Measurements from ENCODE around the gene FAAP20. TPM values are rescaled to one million over a fixed set of nuclear protein-coding genes. Genes with fewer than 3 reads are reported as not detected.

Gene FAAP20
- total RNA-seq = 36.5 TPM

- ATAC-seq = peak; percentile 58
These were observed at the start of gene FAAP20 for GRCh38 chr1:2194319-2194897. FAAP20 (minus strand) TSS chr1:2194772; CDS start chr1:2194749, 23 bp downstream.

GRCh38 chr1:2242814-2243725, 48.5 kb upstream of the FAAP20 start:
- peak; percentile 52 for ATAC-seq

- ATAC-seq = no peak
These were observed 47.2 kb upstream of the FAAP20 start for GRCh38 chr1:2241820-2242219.

DNA sequence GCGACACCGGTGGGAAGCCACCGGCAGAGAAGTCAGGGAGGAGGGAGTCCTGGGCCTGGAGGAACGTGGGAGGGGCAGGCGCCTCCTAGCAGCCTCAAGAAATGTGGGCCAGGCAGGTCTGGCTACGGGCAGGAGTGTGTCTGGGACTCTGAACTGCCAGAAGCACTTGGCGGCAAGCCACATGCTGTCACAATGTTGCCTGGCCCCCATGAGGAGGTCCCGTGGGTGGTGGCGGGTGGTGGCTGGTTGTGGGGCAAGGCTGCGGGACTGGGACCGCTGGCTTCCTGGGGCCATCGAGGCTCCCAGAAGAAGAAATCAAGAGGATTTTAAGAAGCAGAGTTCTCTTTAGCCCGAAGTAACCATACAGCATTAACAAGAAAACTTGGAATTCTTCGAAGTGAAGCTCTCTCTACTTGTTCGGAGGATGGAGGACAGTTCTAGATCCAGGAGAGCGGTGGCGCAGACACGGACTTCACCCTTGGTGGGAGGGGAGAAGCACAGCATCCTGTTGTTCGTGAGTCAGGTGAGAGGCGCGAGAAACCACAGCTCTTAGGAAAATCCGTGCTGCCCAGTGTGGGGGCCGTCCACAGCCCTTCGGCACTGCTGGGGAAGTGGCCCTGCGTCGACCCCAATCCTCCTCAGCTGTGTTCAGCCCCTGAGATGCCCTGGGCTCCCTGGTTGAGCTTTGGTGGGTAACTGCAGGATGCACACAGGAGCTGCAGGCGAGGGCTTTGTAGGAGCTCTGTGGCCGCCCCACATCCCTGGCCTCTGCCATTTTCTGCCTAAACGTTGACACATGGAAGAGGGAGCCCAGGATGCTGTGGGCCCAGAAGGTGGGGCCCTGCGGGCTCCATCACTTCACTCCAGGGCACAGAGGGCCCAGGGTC, 45.9 kb upstream of the FAAP20 start:
- ATAC-seq = peak; percentile 38

DNA sequence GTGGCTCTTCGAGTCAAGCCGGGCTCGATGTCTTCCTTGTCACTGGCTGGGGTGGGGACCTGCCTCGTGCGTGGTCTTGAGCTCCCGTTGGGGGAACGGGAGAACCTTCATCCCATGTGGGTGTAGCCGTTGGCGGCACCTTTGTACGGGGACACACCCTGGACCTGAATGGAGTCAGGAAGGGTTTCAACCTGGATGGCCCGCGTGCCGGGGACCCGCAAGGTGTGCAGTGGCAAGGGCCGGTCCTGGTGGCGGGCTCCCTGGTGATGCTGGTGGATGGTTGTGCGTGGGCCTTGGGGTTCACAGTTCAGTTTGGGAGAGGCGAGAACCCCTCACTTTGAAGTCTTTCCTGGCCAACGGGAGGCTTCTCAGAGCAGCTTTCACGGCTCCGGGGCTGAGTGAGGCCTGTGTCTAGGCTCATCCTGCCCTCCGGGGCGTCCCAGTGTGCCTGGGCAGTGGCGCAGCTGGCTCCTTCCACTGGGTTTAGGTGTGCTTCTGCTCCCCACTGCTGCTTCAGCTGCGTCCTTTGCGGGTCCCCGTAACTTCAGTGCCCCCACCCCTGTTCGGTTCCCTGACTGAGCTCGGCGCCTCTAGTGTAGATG, 44.9 kb upstream of the FAAP20 start:
- no peak for ATAC-seq

DNA sequence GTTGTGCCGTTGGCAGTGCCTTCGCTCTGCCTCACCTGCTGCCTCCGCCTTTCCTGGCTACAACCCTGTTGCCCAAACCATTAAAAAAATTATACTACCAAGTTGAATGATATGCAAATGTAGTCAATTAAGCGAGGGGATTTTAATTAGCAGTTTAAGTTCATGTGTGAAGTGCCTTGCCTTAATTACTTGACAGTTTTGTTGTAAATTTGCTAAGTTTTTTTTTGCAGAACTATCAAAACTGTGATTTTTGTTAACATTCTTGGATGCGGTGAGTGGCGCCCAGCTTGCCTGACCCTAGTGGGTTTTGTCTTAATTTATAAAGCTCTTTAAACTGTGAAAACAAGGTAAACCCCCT, 44.4 kb upstream of the FAAP20 start:
- no peak for ATAC-seq

GRCh38 chr1:2238361-2239012, 43.9 kb upstream of the FAAP20 start:
- ATAC-seq = no peak

GRCh38 chr1:2237773-2238172, 43.2 kb upstream of the FAAP20 start:
- no peak for ATAC-seq

- no peak for ATAC-seq
These were observed 42.4 kb upstream of the FAAP20 start for GRCh38 chr1:2236695-2237677.

GRCh38 chr1:2235300-2235998, 40.9 kb upstream of the FAAP20 start:
- ATAC-seq = no peak

DNA sequence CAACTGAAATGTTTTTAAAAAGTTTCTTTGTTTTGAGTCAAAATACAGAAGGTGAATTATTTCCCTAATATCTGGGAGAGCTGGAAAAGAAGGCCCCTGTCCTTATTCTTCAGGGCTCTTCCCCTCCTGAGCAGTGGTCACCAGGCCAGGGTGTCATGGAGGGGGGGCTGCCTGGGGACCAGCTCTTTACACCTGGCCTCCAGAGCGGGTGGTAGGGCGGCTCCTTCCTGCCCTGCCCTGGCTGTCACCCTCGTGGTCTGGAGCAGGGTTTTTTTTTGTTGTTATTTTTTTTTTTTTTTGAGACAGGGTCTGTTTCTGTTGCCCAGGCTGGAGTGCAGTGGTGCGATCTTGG, 40.2 kb upstream of the FAAP20 start:
- peak; percentile 11 for ATAC-seq

DNA sequence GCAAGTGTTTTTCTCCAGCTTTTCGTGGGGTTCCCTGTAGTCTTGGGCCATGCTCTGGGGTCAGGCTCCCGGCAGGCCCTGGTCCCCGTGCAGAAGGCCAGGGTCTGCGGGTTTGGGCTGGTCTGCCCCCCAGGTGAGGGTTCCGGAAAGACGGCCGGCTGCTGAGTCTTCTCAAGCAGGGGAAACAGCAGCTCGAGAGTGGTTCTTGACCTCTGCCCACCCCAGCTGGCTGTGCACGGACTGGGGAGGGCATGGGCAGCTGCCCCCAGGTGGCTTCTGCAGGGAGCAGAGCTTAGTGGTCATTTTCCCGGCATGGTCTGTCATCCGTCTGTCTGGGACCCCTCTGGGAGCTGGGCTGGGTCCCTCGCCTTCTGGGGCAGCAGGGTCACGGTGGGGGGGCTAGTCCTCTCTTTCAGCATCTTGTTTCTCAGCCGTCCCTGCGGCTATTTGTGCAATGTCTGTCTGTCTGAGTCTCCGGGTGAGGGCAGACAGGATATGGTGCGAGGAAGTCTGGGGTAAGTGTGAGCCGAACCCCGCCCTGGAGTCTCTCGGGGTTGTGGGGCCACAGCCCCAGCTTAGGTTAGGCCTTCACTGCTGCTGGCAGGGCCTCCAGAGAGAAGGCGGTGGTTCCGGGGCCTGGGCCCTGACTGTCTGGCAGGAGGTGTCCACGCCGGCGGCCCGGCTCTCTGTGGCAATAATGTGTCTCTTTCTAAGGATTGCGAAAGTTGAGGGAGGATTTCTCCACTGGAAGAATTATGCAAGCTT, 39.6 kb upstream of the FAAP20 start:
- peak; percentile 68 for ATAC-seq

GRCh38 chr1:2233468-2233867, 38.9 kb upstream of the FAAP20 start:
- no peak for ATAC-seq

GRCh38 chr1:2232916-2233438, 38.4 kb upstream of the FAAP20 start:
- ATAC-seq = no peak

- no peak for ATAC-seq
These were observed 37.8 kb upstream of the FAAP20 start for GRCh38 chr1:2232255-2232915.

DNA sequence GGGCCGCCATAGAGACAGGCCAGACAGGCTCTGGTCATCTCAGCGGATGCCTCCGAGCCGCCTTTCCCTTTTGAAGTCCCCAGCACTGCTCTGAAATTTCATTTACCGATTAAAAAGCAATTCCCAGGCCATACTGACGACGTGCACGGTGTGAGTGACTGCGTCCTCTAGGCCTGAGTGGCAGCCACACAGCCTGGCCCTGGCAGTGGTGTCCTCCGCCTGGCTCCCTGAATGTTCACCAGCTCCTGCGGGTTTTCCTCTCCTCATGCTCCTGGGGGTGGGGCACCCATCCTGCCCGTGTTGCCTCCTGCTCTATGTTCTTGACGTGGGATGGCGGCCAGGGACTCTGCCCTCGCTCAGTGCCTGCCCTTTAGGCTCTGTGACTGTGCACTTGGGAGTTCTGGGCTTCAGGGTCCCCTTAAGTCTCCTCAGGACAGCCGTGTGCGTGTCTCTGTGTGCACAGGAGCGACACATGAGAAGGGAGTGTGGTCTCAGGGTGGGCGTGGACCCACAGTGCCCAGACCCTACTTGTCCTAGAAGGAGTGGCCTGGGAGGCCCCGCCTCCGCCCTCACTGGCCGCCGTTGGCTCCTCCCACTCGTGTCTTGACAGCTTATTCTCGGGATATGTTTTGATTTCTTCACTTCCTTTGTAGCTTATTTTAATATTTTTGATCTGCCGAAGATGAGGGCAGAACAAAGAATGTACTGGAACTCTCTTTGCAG, 37.1 kb upstream of the FAAP20 start:
- ATAC-seq = no peak

GRCh38 chr1:2230781-2231531, 36.4 kb upstream of the FAAP20 start:
- no peak for ATAC-seq

Data from esophagus mucosa (tissue), 1 donor.